ENCODE data around the gene NSMF.

- TF ChIP-seq CTCF (IDR thresholded peaks at IDR 0.05) (no peak), EZH2 (IDR thresholded peaks at IDR 0.05; ENCODE audit: borderline replicate concordance, insufficient read depth, low read depth, low read length, poor library complexity, severe bottlenecking) (no peak)
Observed at GRCh38 chr9:137461663-137462395, 2.7 kb upstream of the NSMF start.

All from B cell (primary cell).